Measurements from ENCODE around the gene PTGR2.

DNA sequence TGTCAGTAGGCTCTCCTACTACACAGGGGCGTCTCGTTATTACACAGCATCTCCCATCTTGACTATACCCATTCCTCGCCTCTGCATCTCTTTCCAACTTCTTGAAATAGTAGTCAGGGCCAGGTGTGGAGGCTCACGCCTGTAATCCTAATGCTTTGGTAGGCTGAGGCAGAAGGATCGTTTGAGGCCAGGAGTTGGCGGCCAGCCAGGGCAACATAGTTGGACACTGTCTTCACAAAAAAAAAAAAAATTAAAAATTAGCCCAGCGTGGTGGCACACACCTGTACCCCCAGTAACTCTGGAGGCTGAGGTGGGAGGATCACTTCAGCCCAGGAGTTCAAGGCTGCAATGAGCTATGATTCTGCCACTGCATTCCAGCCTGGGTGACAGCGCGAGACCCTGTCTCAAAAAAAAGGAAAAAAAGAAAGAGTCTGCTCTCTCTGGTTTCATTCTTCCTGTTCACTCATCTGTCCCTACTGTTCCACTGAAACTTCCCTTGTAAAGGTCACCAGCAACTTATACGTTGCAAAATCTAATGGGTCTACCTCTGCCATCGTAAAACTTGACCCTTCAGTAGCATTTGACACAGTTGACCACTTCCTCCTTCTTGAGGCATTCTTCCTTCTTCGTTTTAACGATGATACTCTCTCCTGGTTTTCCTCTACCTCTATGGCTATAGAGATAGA is 41.0 kb upstream of the PTGR2 start:
- TF ChIP-seq, protein P1, sequence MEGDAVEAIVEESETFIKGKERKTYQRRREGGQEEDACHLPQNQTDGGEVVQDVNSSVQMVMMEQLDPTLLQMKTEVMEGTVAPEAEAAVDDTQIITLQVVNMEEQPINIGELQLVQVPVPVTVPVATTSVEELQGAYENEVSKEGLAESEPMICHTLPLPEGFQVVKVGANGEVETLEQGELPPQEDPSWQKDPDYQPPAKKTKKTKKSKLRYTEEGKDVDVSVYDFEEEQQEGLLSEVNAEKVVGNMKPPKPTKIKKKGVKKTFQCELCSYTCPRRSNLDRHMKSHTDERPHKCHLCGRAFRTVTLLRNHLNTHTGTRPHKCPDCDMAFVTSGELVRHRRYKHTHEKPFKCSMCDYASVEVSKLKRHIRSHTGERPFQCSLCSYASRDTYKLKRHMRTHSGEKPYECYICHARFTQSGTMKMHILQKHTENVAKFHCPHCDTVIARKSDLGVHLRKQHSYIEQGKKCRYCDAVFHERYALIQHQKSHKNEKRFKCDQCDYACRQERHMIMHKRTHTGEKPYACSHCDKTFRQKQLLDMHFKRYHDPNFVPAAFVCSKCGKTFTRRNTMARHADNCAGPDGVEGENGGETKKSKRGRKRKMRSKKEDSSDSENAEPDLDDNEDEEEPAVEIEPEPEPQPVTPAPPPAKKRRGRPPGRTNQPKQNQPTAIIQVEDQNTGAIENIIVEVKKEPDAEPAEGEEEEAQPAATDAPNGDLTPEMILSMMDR (IDR thresholded peaks at IDR 0.05), result no peak
- no peak for TF ChIP-seq EZH2 (IDR thresholded peaks at IDR 0.05; ENCODE audit: borderline replicate concordance, insufficient read depth, low read depth, low read length, poor library complexity, severe bottlenecking)
